H1 (cell line): ENCODE data around the gene NCK1.

Experiments
- ASH2L ChIP-seq: fragments of 200-600, 300-600 bp; sonication (generic); IDR thresholded peaks from one replicate; pipeline ENCODE4 v1.7.1; 2017; ENCODE audit warnings: low read length
- ATF2 ChIP-seq: IDR thresholded peaks from 2 replicates; pipeline ENCODE4 v1.6.1; 2012; ENCODE audit warnings: low read length, inconsistent platforms
- CBX8 ChIP-seq: fragments of 300-800, 300-1000 bp; sonication (generic); IDR thresholded peaks from 2 replicates; pipeline ENCODE4 v1.7.1; 2016; ENCODE audit warnings: low read depth, low read length, borderline replicate concordance
- CEBPB ChIP-seq: IDR thresholded peaks from 2 replicates; pipeline ENCODE4 v1.6.1; 2012; ENCODE audit warnings: low read depth, low read length
- CHD2 ChIP-seq: IDR thresholded peaks from 2 replicates; pipeline ENCODE4 v1.6.1; 2012; ENCODE audit warnings: low read length, improper control_type of control experiment
- CREB1 ChIP-seq: IDR thresholded peaks from 2 replicates; pipeline ENCODE4 v1.6.1; 2012; ENCODE audit warnings: inconsistent platforms
- CTCF ChIP-seq, 3 experiments: IDR thresholded peaks; 1 replicate in 2 of 3; 2 replicates in 1 of 3; pipeline versions ENCODE4 v1.5.1 to v1.6.1; 2011; ENCODE audit warnings: low read length in 3 of 3, mild to moderate bottlenecking in 3 of 3, inconsistent platforms in 2 of 3, low read depth in 1 of 3, moderate library complexity in 1 of 3; ENCODE audit not compliant: insufficient read depth in 1 of 3; ENCODE audit errors: control extremely low read depth in 1 of 3
- EP300 ChIP-seq, 2 experiments: IDR thresholded peaks; 1 replicate in 1 of 2; 2 replicates in 1 of 2; pipeline ENCODE4 v1.6.1; 2011 to 2012; ENCODE audit warnings: low read depth in 2 of 2, low read length in 2 of 2, mild to moderate bottlenecking in 2 of 2, borderline replicate concordance in 1 of 2, inconsistent platforms in 1 of 2, moderate library complexity in 1 of 2
- POLR2A ChIP-seq, 2 experiments: IDR thresholded peaks; 1 replicate in 1 of 2; 2 replicates in 1 of 2; pipeline ENCODE4 v1.6.1; 2011; ENCODE audit warnings: low read depth in 2 of 2, low read length in 2 of 2, mild to moderate bottlenecking in 2 of 2; ENCODE audit errors: control extremely low read depth in 1 of 2
- POLR2AphosphoS5 ChIP-seq: IDR thresholded peaks from 2 replicates; pipeline ENCODE4 v1.6.1; 2011; ENCODE audit warnings: low read depth, low read length
- RAD21 ChIP-seq, 2 experiments: IDR thresholded peaks in 1 of 2; conservative IDR thresholded peaks in 1 of 2; 2 replicates each; pipeline ENCODE4 v1.6.1; 2011; ENCODE audit warnings: low read depth in 2 of 2, low read length in 2 of 2, improper control_type of control experiment in 1 of 2, inconsistent platforms in 1 of 2, mild to moderate bottlenecking in 1 of 2, moderate library complexity in 1 of 2

- TF ChIP-seq CTCF (IDR thresholded peaks at IDR 0.05; ENCODE audit: control extremely low read depth in 1 of 3, insufficient read depth in 1 of 3, low read depth in 1 of 3, low read length in 3 of 3) (no peak), CHD2 (no peak), CREB1 (no peak), POLR2AphosphoS5 (no peak), ASH2L (no peak), POLR2A (IDR thresholded peaks at IDR 0.05; ENCODE audit: control extremely low read depth in 1 of 2, low read depth in 2 of 2, low read length in 2 of 2) (no peak), ATF2 (no peak), CEBPB (no peak), RAD21 (IDR thresholded peaks at IDR 0.05 in 1 of 2, conservative IDR thresholded peaks at IDR 0.05 in 1 of 2; ENCODE audit: low read depth in 2 of 2, low read length in 2 of 2) (no peak), CBX8 (no peak), EP300 (IDR thresholded peaks at IDR 0.05; ENCODE audit: borderline replicate concordance in 1 of 2, low read depth in 2 of 2, low read length in 2 of 2) (no peak)
Observed at GRCh38 chr3:136954980-136955780, 93.2 kb downstream of the NCK1 start.
